GM19468 (cell line): ENCODE measurements around the gene UBE2D2.

Experiments
- ATAC-seq: cut with Tn5 transposase; IDR thresholded peaks from one replicate; pipeline ENCODE4 v1.9.1; 2021; ENCODE audit warnings: mild to moderate bottlenecking, moderate library complexity, moderate number of reproducible peaks; ENCODE audit not compliant: unreplicated experiment; ENCODE audit errors: extremely low read depth

The UBE2D2 gene

GRCh38 chr5:139669662-139670368 lies 108.7 kb downstream of the UBE2D2 start:
- ATAC-seq = peak; percentile 2

GRCh38 chr5:139670369-139671095 lies 109.4 kb downstream of the UBE2D2 start:
- ATAC-seq = peak; percentile 36

GRCh38 chr5:139671096-139671841 lies 110.1 kb downstream of the UBE2D2 start:
- ATAC-seq = no peak

- no peak for ATAC-seq
These were observed 114.1 kb downstream of the UBE2D2 start for GRCh38 chr5:139675213-139675612.

- ATAC-seq = no peak
These were observed 114.7 kb downstream of the UBE2D2 start for GRCh38 chr5:139675825-139676224.

GRCh38 chr5:139676406-139676805 lies 115.3 kb downstream of the UBE2D2 start:
- ATAC-seq = no peak

- no peak for ATAC-seq
These were observed 116.0 kb downstream of the UBE2D2 start for GRCh38 chr5:139676951-139677735.
